Neural cell (in vitro differentiated cells): ENCODE data around the gene MOSMO. TPM values are rescaled to one million over a fixed set of nuclear protein-coding genes. Genes with fewer than 3 reads are reported as not detected.

Source experiments
- H2AFZ ChIP-seq: fragments of 200-600, 300-800 bp; sonication (generic), shearing (Covaris generic); 2 replicates; pipeline ENCODE4 v1.6.0; 2014; ENCODE audit warnings: low read depth, mild to moderate bottlenecking, antibody characterized with exemption, low read length, moderate library complexity
- H3F3A ChIP-seq: fragments of 200-600 bp; shearing (Covaris generic); 2 replicates; pipeline ENCODE4 v1.6.1; 2016; ENCODE audit warnings: mild to moderate bottlenecking, moderate library complexity, mixed read lengths, antibody characterized with exemption, low read length; ENCODE audit not compliant: insufficient read depth, poor library complexity, severe bottlenecking
- H3K27ac ChIP-seq: fragments of 200-600, 300-800 bp; sonication (generic), shearing (Covaris generic); 2 replicates; pipeline ENCODE4 v1.5.1; 2014; ENCODE audit warnings: mild to moderate bottlenecking, low read length, moderate library complexity
- H3K27me3 ChIP-seq: fragments of 300-800, 200-600 bp; sonication (generic), shearing (Covaris generic); 2 replicates; pipeline ENCODE4 v1.6.0; 2014; ENCODE audit warnings: mild to moderate bottlenecking, low read depth, low read length, moderate library complexity; ENCODE audit not compliant: insufficient read depth
- H3K36me3 ChIP-seq: fragments of 300-800, 200-600 bp; sonication (generic), shearing (Covaris generic); 2 replicates; pipeline ENCODE4 v1.5.1; 2014; ENCODE audit warnings: mild to moderate bottlenecking, antibody characterized with exemption, low read length, moderate library complexity; ENCODE audit not compliant: insufficient read depth
- H3K4me2 ChIP-seq: fragments of 300-800, 200-600 bp; sonication (generic), shearing (Covaris generic); 2 replicates; pipeline ENCODE4 v1.6.0; 2014; ENCODE audit warnings: mild to moderate bottlenecking, low read length
- H3K4me3 ChIP-seq: fragments of 300-800, 200-600 bp; sonication (generic), shearing (Covaris generic); 2 replicates; pipeline ENCODE4 v1.5.1; 2014; ENCODE audit warnings: mild to moderate bottlenecking, low read length, moderate library complexity
- H3K79me2 ChIP-seq: fragments of 200-600 bp; shearing (Covaris generic); replicated peaks from 2 replicates; pipeline ENCODE4 v1.6.0; 2014; ENCODE audit warnings: mild to moderate bottlenecking, low read length, moderate library complexity; ENCODE audit not compliant: insufficient read depth
- H3K9ac ChIP-seq: fragments of 300-800, 200-600 bp; sonication (generic), shearing (Covaris generic); 2 replicates; pipeline ENCODE4 v1.6.1; 2016; ENCODE audit warnings: mild to moderate bottlenecking, low read length, mixed read lengths
- H3K9me2 ChIP-seq: fragments of 200-600 bp; shearing (Covaris generic); 2 replicates; pipeline ENCODE4 v1.6.1; 2016; ENCODE audit warnings: mild to moderate bottlenecking, low read length, mixed read lengths; ENCODE audit not compliant: insufficient read depth
- H3K9me3 ChIP-seq: fragments of 200-600, 300-800 bp; sonication (generic), shearing (Covaris generic); 2 replicates; pipeline ENCODE4 v1.6.1; 2016; ENCODE audit warnings: mild to moderate bottlenecking, mixed run types, low read length, moderate library complexity, mixed read lengths
- H4K20me1 ChIP-seq: fragments of 200-600 bp; shearing (Covaris generic); 2 replicates; pipeline ENCODE4 v1.6.1; 2016; ENCODE audit warnings: mild to moderate bottlenecking, mixed run types; ENCODE audit not compliant: insufficient read depth
- EP300 ChIP-seq: fragments of 450-650 bp; conservative IDR thresholded peaks from 2 replicates; pipeline ENCODE4 v1.6.1; 2014; ENCODE audit warnings: antibody characterized with exemption, mild to moderate bottlenecking, moderate library complexity; ENCODE audit not compliant: poor library complexity, severe bottlenecking
- EZH2 ChIP-seq: fragments of 200-600, 300-800 bp; shearing (Covaris generic), sonication (generic); IDR thresholded peaks from 2 replicates; pipeline ENCODE4 v1.6.1; 2014; ENCODE audit warnings: antibody characterized with exemption, low read length, borderline replicate concordance, mild to moderate bottlenecking; ENCODE audit not compliant: insufficient read depth, poor library complexity, severe bottlenecking
- MXI1 ChIP-seq: fragments of 450-650 bp; conservative IDR thresholded peaks from 2 replicates; pipeline ENCODE4 v1.6.1; 2014; ENCODE audit warnings: antibody characterized with exemption, mild to moderate bottlenecking; ENCODE audit not compliant: poor library complexity, severe bottlenecking
- POLR2AphosphoS5 ChIP-seq: IDR thresholded peaks from 2 replicates; pipeline ENCODE4 v1.6.1; 2012
- RAD21 ChIP-seq: fragments of 450-650 bp; conservative IDR thresholded peaks from 2 replicates; pipeline ENCODE4 v1.6.1; 2014; ENCODE audit warnings: antibody characterized with exemption, mild to moderate bottlenecking, moderate library complexity
- SMC3 ChIP-seq: fragments of 450-650 bp; conservative IDR thresholded peaks from 2 replicates; pipeline ENCODE4 v1.6.1; 2014; ENCODE audit warnings: antibody characterized with exemption, mild to moderate bottlenecking, moderate library complexity; ENCODE audit not compliant: poor library complexity
- TAF1 ChIP-seq: IDR thresholded peaks from 2 replicates; pipeline ENCODE4 v1.6.1; 2012; ENCODE audit warnings: low read depth
- polyA plus RNA-seq: library from polyadenylated mRNA; depleted of rRNA; stranded (reverse); fragments of >200 nt; gene quantifications from 2 replicates; pipeline ENCODE4 v1.2.3, GENCODE V29; 2014
- TF ChIP-seq, protein P1 (sequence below): IDR thresholded peaks from 2 replicates; pipeline ENCODE4 v1.6.1; 2012; ENCODE audit warnings: borderline replicate concordance
- TF ChIP-seq, protein P2 (sequence below): fragments of 450-650 bp; IDR thresholded peaks from 2 replicates; pipeline ENCODE4 v1.5.1; 2014; ENCODE audit warnings: antibody characterized with exemption, mild to moderate bottlenecking, moderate library complexity; ENCODE audit not compliant: poor library complexity, severe bottlenecking

The MOSMO gene
- polyA plus RNA-seq, 1 donor from 2014 or later = 56.3 TPM

DNA sequence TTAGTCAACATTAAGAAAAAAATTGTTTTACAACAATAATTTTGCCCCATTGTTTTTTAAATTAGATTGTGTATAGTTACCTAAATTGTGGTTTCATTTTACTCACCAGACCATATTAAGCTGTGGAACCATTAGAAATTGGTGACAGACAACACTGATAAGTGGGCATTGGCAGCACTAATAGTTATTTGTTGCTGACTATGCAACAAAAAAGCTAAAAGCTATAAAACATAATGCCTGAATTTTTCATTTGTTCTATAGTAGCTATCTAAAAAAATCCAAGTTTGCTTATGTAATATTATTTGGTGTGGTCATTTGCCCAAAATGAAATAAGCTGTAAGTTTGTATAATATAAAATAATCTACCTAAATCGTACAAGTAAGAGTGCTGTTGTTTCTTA is 70.7 kb downstream of the MOSMO start:
- TF ChIP-seq TAF1 = no peak
- TF ChIP-seq, protein P1, sequence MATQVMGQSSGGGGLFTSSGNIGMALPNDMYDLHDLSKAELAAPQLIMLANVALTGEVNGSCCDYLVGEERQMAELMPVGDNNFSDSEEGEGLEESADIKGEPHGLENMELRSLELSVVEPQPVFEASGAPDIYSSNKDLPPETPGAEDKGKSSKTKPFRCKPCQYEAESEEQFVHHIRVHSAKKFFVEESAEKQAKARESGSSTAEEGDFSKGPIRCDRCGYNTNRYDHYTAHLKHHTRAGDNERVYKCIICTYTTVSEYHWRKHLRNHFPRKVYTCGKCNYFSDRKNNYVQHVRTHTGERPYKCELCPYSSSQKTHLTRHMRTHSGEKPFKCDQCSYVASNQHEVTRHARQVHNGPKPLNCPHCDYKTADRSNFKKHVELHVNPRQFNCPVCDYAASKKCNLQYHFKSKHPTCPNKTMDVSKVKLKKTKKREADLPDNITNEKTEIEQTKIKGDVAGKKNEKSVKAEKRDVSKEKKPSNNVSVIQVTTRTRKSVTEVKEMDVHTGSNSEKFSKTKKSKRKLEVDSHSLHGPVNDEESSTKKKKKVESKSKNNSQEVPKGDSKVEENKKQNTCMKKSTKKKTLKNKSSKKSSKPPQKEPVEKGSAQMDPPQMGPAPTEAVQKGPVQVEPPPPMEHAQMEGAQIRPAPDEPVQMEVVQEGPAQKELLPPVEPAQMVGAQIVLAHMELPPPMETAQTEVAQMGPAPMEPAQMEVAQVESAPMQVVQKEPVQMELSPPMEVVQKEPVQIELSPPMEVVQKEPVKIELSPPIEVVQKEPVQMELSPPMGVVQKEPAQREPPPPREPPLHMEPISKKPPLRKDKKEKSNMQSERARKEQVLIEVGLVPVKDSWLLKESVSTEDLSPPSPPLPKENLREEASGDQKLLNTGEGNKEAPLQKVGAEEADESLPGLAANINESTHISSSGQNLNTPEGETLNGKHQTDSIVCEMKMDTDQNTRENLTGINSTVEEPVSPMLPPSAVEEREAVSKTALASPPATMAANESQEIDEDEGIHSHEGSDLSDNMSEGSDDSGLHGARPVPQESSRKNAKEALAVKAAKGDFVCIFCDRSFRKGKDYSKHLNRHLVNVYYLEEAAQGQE = no peak
- no peak for TF ChIP-seq RAD21
- no peak for TF ChIP-seq EP300
- TF ChIP-seq EZH2 = no peak
- no peak for TF ChIP-seq MXI1
- TF ChIP-seq, protein P2, sequence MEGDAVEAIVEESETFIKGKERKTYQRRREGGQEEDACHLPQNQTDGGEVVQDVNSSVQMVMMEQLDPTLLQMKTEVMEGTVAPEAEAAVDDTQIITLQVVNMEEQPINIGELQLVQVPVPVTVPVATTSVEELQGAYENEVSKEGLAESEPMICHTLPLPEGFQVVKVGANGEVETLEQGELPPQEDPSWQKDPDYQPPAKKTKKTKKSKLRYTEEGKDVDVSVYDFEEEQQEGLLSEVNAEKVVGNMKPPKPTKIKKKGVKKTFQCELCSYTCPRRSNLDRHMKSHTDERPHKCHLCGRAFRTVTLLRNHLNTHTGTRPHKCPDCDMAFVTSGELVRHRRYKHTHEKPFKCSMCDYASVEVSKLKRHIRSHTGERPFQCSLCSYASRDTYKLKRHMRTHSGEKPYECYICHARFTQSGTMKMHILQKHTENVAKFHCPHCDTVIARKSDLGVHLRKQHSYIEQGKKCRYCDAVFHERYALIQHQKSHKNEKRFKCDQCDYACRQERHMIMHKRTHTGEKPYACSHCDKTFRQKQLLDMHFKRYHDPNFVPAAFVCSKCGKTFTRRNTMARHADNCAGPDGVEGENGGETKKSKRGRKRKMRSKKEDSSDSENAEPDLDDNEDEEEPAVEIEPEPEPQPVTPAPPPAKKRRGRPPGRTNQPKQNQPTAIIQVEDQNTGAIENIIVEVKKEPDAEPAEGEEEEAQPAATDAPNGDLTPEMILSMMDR = no peak
- no peak for TF ChIP-seq POLR2AphosphoS5
- no peak for TF ChIP-seq SMC3
- Histone ChIP-seq H2AFZ (no peak overlapping the region), H3K27ac (no peak overlapping the region)

DNA sequence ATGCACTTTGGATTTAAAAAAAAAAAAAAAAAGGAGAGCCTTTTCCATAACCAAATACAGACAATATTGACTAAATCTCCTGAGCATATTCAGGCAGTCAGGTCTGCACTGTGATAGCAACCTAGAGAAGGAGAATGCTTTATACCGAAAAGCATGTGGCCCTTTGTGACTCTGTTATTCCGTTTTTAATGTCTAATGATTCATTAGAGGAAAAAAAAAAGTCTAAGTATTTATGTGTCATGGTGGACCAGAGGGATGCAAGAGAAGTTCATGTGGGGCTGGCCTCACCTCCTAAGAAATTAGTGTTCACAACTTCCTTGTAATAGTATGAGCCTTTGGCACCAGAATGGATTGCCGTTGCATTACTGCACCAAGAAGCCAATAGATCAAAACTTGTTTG is 73.1 kb downstream of the MOSMO start:
- H3K4me2 ChIP-seq = no peak overlapping the region
- no peak overlapping the region for H3K4me3 ChIP-seq
- H3K9me2 ChIP-seq = no peaks in the 10 kb centered on the region
- no peaks in the 10 kb centered on the region for H3K36me3 ChIP-seq
- no peaks in the 10 kb centered on the region for H3K27me3 ChIP-seq
- H4K20me1 ChIP-seq = no peaks in the 10 kb centered on the region
- H3K27ac ChIP-seq = no peak overlapping the region
- H3F3A ChIP-seq = no peaks in the 10 kb centered on the region
- TF ChIP-seq EZH2 (no peak), SMC3 (no peak), MXI1 (no peak), TAF1 (no peak), EP300 (no peak), RAD21 (no peak), POLR2AphosphoS5 (no peak)
- TF ChIP-seq, protein P1 = no peak
- TF ChIP-seq, protein P2 = no peak
- H3K9ac ChIP-seq = no peak overlapping the region
- no peaks in the 10 kb centered on the region for H3K9me3 ChIP-seq
- H2AFZ ChIP-seq = no peak overlapping the region
- H3K79me2 ChIP-seq = no peaks in the 10 kb centered on the region

More for the DNA sequence above, 70.7 kb downstream of the MOSMO start:
- no peaks in the 10 kb centered on the region for H3K36me3 ChIP-seq
- no peaks in the 10 kb centered on the region for H3K9me2 ChIP-seq
- H3K4me3 ChIP-seq = no peak overlapping the region
- no peaks in the 10 kb centered on the region for H3K79me2 ChIP-seq
- no peaks in the 10 kb centered on the region for H3K27me3 ChIP-seq
- H3F3A ChIP-seq = no peaks in the 10 kb centered on the region
- H3K4me2 ChIP-seq = no peak overlapping the region
- H3K9me3 ChIP-seq = no peaks in the 10 kb centered on the region
- H4K20me1 ChIP-seq = no peaks in the 10 kb centered on the region
- H3K9ac ChIP-seq = no peak overlapping the region
